Measurements from ENCODE around the gene ATP23. TPM values are rescaled to one million over a fixed set of nuclear protein-coding genes. Genes with fewer than 3 reads are reported as not detected.
A peak's percentile ranks its signal among the peaks of the same experiment; 100 is the strongest.

Gene ATP23
- polyA plus RNA-seq, 1 experiment: 6.7 TPM

DNA sequence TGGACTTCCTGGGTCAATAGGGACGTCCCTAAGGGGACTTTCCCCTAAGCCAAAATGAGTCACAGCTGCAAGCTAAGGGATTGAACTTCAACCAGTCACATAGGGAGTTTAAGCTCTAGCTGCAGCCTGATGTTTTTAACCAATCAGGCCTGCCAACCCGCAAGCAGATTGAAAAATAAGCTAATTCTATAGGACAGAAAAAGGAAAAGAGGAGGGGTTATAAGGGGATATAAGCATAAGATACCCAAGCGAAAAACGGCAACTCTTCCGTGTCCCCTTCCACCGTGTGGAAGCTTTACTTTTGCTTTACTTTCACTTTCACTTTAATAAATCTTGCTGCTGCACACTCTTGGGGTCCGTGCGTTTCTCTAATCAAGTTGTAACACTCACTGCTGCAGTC is 24.4 kb downstream of the ATP23 start:
- H3K36me3 ChIP-seq (ENCODE audit: control insufficient read depth, insufficient read depth, low read length): no peaks in the 10 kb centered on the region
- ChIA-PET POLR2A (no interaction called here), CTCF (no interaction called here)
- H3K4me3 ChIP-seq (ENCODE audit: low read depth, low read length): no peak overlapping the region
- H3K27me3 ChIP-seq (ENCODE audit: control insufficient read depth, insufficient read depth, low read length): no peaks in the 10 kb centered on the region
- no peak for DNase-seq (ENCODE audit: low read depth)
- TF ChIP-seq, protein P1, sequence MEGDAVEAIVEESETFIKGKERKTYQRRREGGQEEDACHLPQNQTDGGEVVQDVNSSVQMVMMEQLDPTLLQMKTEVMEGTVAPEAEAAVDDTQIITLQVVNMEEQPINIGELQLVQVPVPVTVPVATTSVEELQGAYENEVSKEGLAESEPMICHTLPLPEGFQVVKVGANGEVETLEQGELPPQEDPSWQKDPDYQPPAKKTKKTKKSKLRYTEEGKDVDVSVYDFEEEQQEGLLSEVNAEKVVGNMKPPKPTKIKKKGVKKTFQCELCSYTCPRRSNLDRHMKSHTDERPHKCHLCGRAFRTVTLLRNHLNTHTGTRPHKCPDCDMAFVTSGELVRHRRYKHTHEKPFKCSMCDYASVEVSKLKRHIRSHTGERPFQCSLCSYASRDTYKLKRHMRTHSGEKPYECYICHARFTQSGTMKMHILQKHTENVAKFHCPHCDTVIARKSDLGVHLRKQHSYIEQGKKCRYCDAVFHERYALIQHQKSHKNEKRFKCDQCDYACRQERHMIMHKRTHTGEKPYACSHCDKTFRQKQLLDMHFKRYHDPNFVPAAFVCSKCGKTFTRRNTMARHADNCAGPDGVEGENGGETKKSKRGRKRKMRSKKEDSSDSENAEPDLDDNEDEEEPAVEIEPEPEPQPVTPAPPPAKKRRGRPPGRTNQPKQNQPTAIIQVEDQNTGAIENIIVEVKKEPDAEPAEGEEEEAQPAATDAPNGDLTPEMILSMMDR (IDR thresholded peaks at IDR 0.05; ENCODE audit: insufficient read depth, low read depth, low read length): no peak

DNA sequence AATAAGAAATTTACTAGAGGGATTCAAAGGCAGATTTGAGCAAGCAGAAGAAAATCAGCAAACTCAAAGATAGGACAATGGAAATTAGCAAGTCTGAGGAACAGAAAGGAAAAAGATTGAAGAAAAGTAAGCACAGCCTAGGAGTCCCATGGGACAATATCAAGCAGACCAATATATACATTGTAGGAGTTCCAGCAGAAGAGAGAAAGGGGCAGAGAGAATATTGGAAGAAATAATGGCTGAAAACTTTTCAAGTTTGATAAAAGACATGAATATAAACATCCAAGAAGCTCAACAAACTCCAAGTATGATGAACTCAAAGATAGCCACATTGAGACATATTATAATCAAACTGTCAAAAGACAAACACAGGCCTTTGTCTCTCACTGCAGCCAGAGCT is 25.2 kb downstream of the ATP23 start:
- no peaks in the 10 kb centered on the region for H3K27me3 ChIP-seq (ENCODE audit: control insufficient read depth, insufficient read depth, low read length)
- no peak overlapping the region for H3K4me3 ChIP-seq (ENCODE audit: low read depth, low read length)
- DNase-seq (ENCODE audit: low read depth): no peak
- ChIA-PET CTCF (no interaction called here), POLR2A (no interaction called here)
- TF ChIP-seq, protein P1 (IDR thresholded peaks at IDR 0.05; ENCODE audit: insufficient read depth, low read depth, low read length): no peak
- H3K36me3 ChIP-seq (ENCODE audit: control insufficient read depth, insufficient read depth, low read length): no peaks in the 10 kb centered on the region

DNA sequence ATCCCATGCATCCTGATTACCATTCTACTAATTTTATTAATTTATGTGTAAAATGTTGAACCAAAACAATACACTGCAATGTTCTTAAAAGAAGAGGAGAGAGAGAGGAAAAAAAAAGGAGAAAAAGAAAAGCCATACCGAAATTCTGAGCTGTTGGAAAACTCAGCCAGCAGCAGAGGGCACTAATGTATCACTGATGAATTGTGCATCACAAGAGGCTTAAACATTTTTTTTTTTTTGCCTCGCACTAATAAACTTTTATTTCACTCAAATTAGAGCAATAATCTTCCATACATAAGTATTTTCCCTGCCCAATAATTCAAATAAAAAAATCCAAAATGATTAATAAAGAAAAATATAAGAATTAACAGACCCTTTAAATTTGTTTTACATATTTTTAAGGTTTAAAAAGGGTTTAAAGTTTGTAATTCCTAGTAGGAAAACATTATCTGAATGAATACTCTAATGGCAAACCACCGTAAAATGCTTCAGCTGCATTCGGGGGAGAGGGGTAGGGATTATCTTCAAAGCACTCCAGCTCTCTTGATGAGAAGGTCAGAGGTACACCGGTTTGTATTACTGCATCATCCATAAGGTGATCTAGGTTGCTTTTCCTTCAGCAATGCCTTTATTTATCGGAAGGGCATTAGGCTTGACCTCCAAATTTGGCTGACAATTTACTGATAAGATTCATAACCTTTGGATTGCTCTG is 41.9 kb downstream of the ATP23 start:
- ChIA-PET POLR2A (interaction anchor here (0.6 kb wide), 1 partner anchor 716 kb away, joined by 3 read pairs; no protein-coding TSS in a partner anchor), CTCF (interaction anchor here (0.6 to 3.1 kb wide), 22 partner anchors 9 to 1916 kb away, joined by 3 to 15 read pairs (median 3); no protein-coding TSS in a partner anchor)
- TF ChIP-seq, protein P1 (IDR thresholded peaks at IDR 0.05; ENCODE audit: insufficient read depth, low read depth, low read length): peak; percentile 65
- peak; percentile 17 for DNase-seq (ENCODE audit: low read depth)
- Histone ChIP-seq H3K27me3 (ENCODE audit: control insufficient read depth, insufficient read depth, low read length) (no peaks in the 10 kb centered on the region), H3K36me3 (ENCODE audit: control insufficient read depth, insufficient read depth, low read length) (no peaks in the 10 kb centered on the region), H3K4me3 (ENCODE audit: low read depth, low read length) (no peak overlapping the region)

DNA sequence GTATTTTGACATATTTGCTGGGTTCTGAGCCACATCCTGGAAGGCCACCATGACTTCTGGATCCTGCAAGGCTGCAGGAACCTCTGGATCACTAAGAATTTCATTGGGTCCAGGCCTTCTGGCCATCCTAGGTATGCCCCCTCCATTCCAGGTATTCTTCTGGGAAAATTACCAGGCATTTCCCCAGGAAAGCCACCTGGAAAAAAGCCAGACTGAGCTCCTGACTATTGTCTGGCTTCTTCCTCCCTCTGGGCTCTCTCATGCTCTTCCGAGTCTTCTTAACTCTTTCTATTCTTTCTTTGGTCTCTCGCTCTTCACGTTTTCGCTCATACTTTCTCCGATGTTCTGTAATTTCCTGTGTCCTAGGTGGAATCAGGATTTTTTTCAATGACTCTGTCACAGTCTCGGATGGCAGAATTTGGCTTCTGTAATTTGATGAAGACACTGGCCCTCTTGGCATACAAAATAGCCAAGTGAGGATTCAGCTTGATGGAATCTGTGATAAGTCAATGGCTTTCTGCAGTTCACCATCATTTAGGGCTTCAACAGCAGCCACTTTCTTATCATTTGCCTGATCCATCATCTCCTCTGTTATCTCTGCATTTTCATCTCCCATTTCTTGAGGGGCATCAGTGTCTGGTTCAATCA is 42.6 kb downstream of the ATP23 start:
- ChIA-PET POLR2A (no interaction called here), CTCF (interaction anchor here (0.6 to 3.1 kb wide), 7 partner anchors 9 to 1181 kb away, joined by 3 to 15 read pairs (median 5); no protein-coding TSS in a partner anchor)
- Histone ChIP-seq H3K27me3 (ENCODE audit: control insufficient read depth, insufficient read depth, low read length) (no peaks in the 10 kb centered on the region), H3K36me3 (ENCODE audit: control insufficient read depth, insufficient read depth, low read length) (no peaks in the 10 kb centered on the region), H3K4me3 (ENCODE audit: low read depth, low read length) (no peak overlapping the region)
- TF ChIP-seq, protein P1 (IDR thresholded peaks at IDR 0.05; ENCODE audit: insufficient read depth, low read depth, low read length): no peak
- no peak for DNase-seq (ENCODE audit: low read depth)

DNA sequence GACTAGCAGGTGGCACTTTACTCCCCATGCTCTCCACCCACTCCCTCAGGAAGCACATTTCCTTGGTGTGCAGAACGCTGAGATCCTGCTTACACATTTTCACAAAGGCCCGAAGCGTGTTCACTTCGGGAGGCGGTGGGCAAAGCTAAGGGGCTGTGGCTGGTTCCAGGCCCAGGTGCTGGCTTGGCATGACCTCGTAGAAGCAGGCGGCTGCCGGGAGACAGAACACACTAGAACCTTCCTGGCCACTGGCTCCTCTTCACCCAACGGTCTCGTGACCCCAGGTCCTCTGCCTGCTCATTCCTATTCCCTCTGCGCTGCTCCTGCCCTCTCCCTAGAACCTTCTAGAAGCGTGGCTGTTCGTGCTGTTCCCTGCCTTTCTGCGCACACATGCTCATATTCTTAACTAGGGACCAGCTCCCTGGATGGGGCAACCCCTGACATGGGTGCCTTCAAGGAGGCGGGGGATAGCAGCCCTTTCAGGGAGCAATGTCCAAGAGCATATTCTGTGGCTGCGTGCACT is 43.3 kb downstream of the ATP23 start:
- Histone ChIP-seq H3K27me3 (ENCODE audit: control insufficient read depth, insufficient read depth, low read length) (no peaks in the 10 kb centered on the region), H3K4me3 (ENCODE audit: low read depth, low read length) (no peak overlapping the region), H3K36me3 (ENCODE audit: control insufficient read depth, insufficient read depth, low read length) (no peaks in the 10 kb centered on the region)
- ChIA-PET CTCF (interaction anchor here (0.7 to 3.1 kb wide), 4 partner anchors 82 to 1180 kb away, joined by 4 to 15 read pairs (median 8); no protein-coding TSS in a partner anchor), POLR2A (no interaction called here)
- TF ChIP-seq, protein P1 (IDR thresholded peaks at IDR 0.05; ENCODE audit: insufficient read depth, low read depth, low read length): no peak
- no peak for DNase-seq (ENCODE audit: low read depth)
